ENCODE measurements around the gene NOX3. TPM values are rescaled to one million over a fixed set of nuclear protein-coding genes. Genes with fewer than 3 reads are reported as not detected.

NOX3 gene
- total and polyA plus RNA-seq, 2 experiments from 2014 or later: not detected

- Histone ChIP-seq H4K20me1 (ENCODE audit: insufficient read depth, poor library complexity, severe bottlenecking) (no peaks in the 10 kb centered on the region), H3K4me1 (ENCODE audit: insufficient read depth) (peaks cover 16% of the 10 kb centered on the region), H3K36me3 (replicated peaks; ENCODE audit: insufficient read depth, low read depth) (no peaks in the 10 kb centered on the region), H3K27me3 (no peaks in the 10 kb centered on the region), H3K79me2 (no peaks in the 10 kb centered on the region), H3K4me3 (no peak overlapping the region), H3K4me2 (no peak overlapping the region), H3K9me3 (ENCODE audit: low read depth) (no peaks in the 10 kb centered on the region), H3K27ac (no peak overlapping the region), H2AFZ (no peak overlapping the region), H3K9me2 (replicated peaks; ENCODE audit: insufficient read depth) (no peaks in the 10 kb centered on the region)
- TF ChIP-seq EZH2 (IDR thresholded peaks at IDR 0.05; ENCODE audit: borderline replicate concordance) (no peak), EZH2phosphoT487 (IDR thresholded peaks at IDR 0.05; ENCODE audit: low read depth, severe bottlenecking, unreplicated experiment) (no peak)
- TF ChIP-seq, protein P1, sequence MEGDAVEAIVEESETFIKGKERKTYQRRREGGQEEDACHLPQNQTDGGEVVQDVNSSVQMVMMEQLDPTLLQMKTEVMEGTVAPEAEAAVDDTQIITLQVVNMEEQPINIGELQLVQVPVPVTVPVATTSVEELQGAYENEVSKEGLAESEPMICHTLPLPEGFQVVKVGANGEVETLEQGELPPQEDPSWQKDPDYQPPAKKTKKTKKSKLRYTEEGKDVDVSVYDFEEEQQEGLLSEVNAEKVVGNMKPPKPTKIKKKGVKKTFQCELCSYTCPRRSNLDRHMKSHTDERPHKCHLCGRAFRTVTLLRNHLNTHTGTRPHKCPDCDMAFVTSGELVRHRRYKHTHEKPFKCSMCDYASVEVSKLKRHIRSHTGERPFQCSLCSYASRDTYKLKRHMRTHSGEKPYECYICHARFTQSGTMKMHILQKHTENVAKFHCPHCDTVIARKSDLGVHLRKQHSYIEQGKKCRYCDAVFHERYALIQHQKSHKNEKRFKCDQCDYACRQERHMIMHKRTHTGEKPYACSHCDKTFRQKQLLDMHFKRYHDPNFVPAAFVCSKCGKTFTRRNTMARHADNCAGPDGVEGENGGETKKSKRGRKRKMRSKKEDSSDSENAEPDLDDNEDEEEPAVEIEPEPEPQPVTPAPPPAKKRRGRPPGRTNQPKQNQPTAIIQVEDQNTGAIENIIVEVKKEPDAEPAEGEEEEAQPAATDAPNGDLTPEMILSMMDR (IDR thresholded peaks at IDR 0.05; ENCODE audit: poor library complexity): no peak
- no peak for DNase-seq (ENCODE audit: low spot score)
- WGBS (ENCODE audit: low lambda C conversion rate, missing lambda C conversion rate): 90% methylated on average over 4 of the region's 4 CpGs
These were observed 30.1 kb upstream of the NOX3 start for GRCh38 chr6:155485756-155486155.

GRCh38 chr6:155483858-155484257 is 28.2 kb upstream of the NOX3 start:
- Histone ChIP-seq H2AFZ (no peak overlapping the region), H3K4me2 (no peak overlapping the region), H3K4me3 (no peak overlapping the region), H3K79me2 (no peaks in the 10 kb centered on the region), H3K9me3 (ENCODE audit: low read depth) (no peaks in the 10 kb centered on the region), H3K36me3 (replicated peaks; ENCODE audit: insufficient read depth, low read depth) (no peaks in the 10 kb centered on the region), H3K27me3 (no peaks in the 10 kb centered on the region), H3K4me1 (ENCODE audit: insufficient read depth) (peaks cover 16% of the 10 kb centered on the region), H3K27ac (no peak overlapping the region), H4K20me1 (ENCODE audit: insufficient read depth, poor library complexity, severe bottlenecking) (no peaks in the 10 kb centered on the region), H3K9me2 (replicated peaks; ENCODE audit: insufficient read depth) (no peaks in the 10 kb centered on the region)
- TF ChIP-seq, protein P1 (IDR thresholded peaks at IDR 0.05; ENCODE audit: poor library complexity): no peak
- TF ChIP-seq EZH2 (IDR thresholded peaks at IDR 0.05; ENCODE audit: borderline replicate concordance): no peak
- 55% methylated on average over 1 of the region's 1 CpG for WGBS (ENCODE audit: low lambda C conversion rate, missing lambda C conversion rate)
- no peak for DNase-seq (ENCODE audit: low spot score)

- H3K27ac ChIP-seq: no peak overlapping the region
- no peaks in the 10 kb centered on the region for H3K79me2 ChIP-seq
- H3K4me2 ChIP-seq: no peak overlapping the region
- DNase-seq (ENCODE audit: low spot score): no peak
- no peaks in the 10 kb centered on the region for H3K9me3 ChIP-seq (ENCODE audit: low read depth)
- no peaks in the 10 kb centered on the region for H3K27me3 ChIP-seq
- H4K20me1 ChIP-seq (ENCODE audit: insufficient read depth, poor library complexity, severe bottlenecking): no peaks in the 10 kb centered on the region
- H2AFZ ChIP-seq: no peak overlapping the region
- 80% methylated on average over 3 of the region's 3 CpGs for WGBS (ENCODE audit: low lambda C conversion rate, missing lambda C conversion rate)
- no peak for TF ChIP-seq EZH2 (IDR thresholded peaks at IDR 0.05; ENCODE audit: borderline replicate concordance)
- TF ChIP-seq EZH2phosphoT487 (IDR thresholded peaks at IDR 0.05; ENCODE audit: low read depth, severe bottlenecking, unreplicated experiment): no peak
- TF ChIP-seq, protein P1 (IDR thresholded peaks at IDR 0.05; ENCODE audit: poor library complexity): no peak
- no peaks in the 10 kb centered on the region for H3K9me2 ChIP-seq (replicated peaks; ENCODE audit: insufficient read depth)
- H3K36me3 ChIP-seq (replicated peaks; ENCODE audit: insufficient read depth, low read depth): no peaks in the 10 kb centered on the region
- peaks cover 4% of the 10 kb centered on the region for H3K4me1 ChIP-seq (ENCODE audit: insufficient read depth)
- no peak overlapping the region for H3K4me3 ChIP-seq
These were observed 25.6 kb upstream of the NOX3 start for GRCh38 chr6:155481215-155481614.

GRCh38 chr6:155473741-155474140 is 18.1 kb upstream of the NOX3 start:
- no peak overlapping the region for H3K4me2 ChIP-seq
- no peak overlapping the region for H3K4me3 ChIP-seq
- no peaks in the 10 kb centered on the region for H3K4me1 ChIP-seq (ENCODE audit: insufficient read depth)
- no peak for DNase-seq (ENCODE audit: low spot score)
- no peaks in the 10 kb centered on the region for H3K27me3 ChIP-seq
- H4K20me1 ChIP-seq (ENCODE audit: insufficient read depth, poor library complexity, severe bottlenecking): no peaks in the 10 kb centered on the region
- 91% methylated on average over 8 of the region's 8 CpGs for WGBS (ENCODE audit: low lambda C conversion rate, missing lambda C conversion rate)
- no peak overlapping the region for H2AFZ ChIP-seq
- H3K9me2 ChIP-seq (replicated peaks; ENCODE audit: insufficient read depth): no peaks in the 10 kb centered on the region
- no peaks in the 10 kb centered on the region for H3K9me3 ChIP-seq (ENCODE audit: low read depth)
- no peaks in the 10 kb centered on the region for H3K36me3 ChIP-seq (replicated peaks; ENCODE audit: insufficient read depth, low read depth)
- no peak overlapping the region for H3K27ac ChIP-seq
- H3K79me2 ChIP-seq: no peaks in the 10 kb centered on the region
- TF ChIP-seq, protein P1 (IDR thresholded peaks at IDR 0.05; ENCODE audit: poor library complexity): no peak
- TF ChIP-seq EZH2phosphoT487 (IDR thresholded peaks at IDR 0.05; ENCODE audit: low read depth, severe bottlenecking, unreplicated experiment): no peak
- TF ChIP-seq EZH2 (IDR thresholded peaks at IDR 0.05; ENCODE audit: borderline replicate concordance): no peak
